Endothelial cell of umbilical vein (primary cell): ENCODE results near the gene VKORC1. TPM values are rescaled to one million over a fixed set of nuclear protein-coding genes. Genes with fewer than 3 reads are reported as not detected.

Experiments
- BruUV-seq: library from RNA; stranded (reverse); fragments of 400-500 nt; replicated peaks from 2 replicates; lab custom pipeline; 2021; lab: Mats Ljungman, UMichigan
- CTCF ChIA-PET: fragments of 300-600, 350-600 bp; sonication (Branson Sonifier 250); formaldehyde crosslinking; loops from one replicate; lab custom pipeline; 2021; ENCODE audit warnings: antibody characterized with exemption, inconsistent platforms; lab: Charles Lee
- POLR2A ChIA-PET: fragments of 300-600, 350-600 bp; sonication (Branson Sonifier 250); formaldehyde crosslinking; loops from one replicate; lab custom pipeline; 2021; ENCODE audit warnings: antibody characterized with exemption, inconsistent platforms; lab: Charles Lee
- DNase-seq: peaks from one replicate; pipeline ENCODE4 v3.0.0-alpha.2; 2011; ENCODE audit warnings: low read depth, low spot score
- FAIRE-seq: peaks from 2 replicates; lab custom pipeline; 2011; peaks lifted over from hg19 to GRCh38; lab: Jason Lieb, UNC
- H2AFZ ChIP-seq: 2 replicates; pipeline ENCODE4 v1.6.0; 2012; ENCODE audit warnings: low read depth, low read length, control low read depth, inconsistent platforms
- H3K27ac ChIP-seq: 2 replicates; pipeline ENCODE4 v1.5.1; 2011; ENCODE audit warnings: low read depth, mild to moderate bottlenecking, control low read depth, low read length, moderate library complexity; ENCODE audit not compliant: insufficient read depth
- H3K27me3 ChIP-seq, 2 experiments: 2 replicates each; pipeline versions ENCODE4 v1.6.0 to v1.6.1; 2011; ENCODE audit warnings: low read length in 2 of 2, mixed read lengths in 1 of 2; ENCODE audit not compliant: control insufficient read depth in 2 of 2, insufficient read depth in 2 of 2
- H3K36me3 ChIP-seq, 2 experiments: 2 replicates in 1 of 2; 3 replicates in 1 of 2; pipeline ENCODE4 v1.5.1; 2011; ENCODE audit warnings: low read length in 2 of 2, mild to moderate bottlenecking in 1 of 2, moderate library complexity in 1 of 2; ENCODE audit not compliant: control insufficient read depth in 2 of 2, insufficient read depth in 2 of 2; ENCODE audit errors: extremely low read depth in 1 of 2
- H3K4me1 ChIP-seq: 3 replicates; pipeline ENCODE4 v1.5.1; 2011; ENCODE audit warnings: mild to moderate bottlenecking, low read length; ENCODE audit not compliant: control insufficient read depth, insufficient read depth; ENCODE audit errors: extremely low read depth
- H3K4me2 ChIP-seq: 2 replicates; pipeline ENCODE4 v1.6.1; 2011; ENCODE audit warnings: low read length, control low read depth, mixed read lengths; ENCODE audit not compliant: insufficient read depth
- H3K4me3 ChIP-seq, 3 experiments: fragments of 200-600 bp in 1 of 3; sonication (generic), shearing (Covaris generic) in 1 of 3; replicated peaks in 1 of 3; 2 replicates each; pipeline ENCODE4 v1.5.1; 2011 to 2016; ENCODE audit warnings: control low read depth in 3 of 3, low read length in 3 of 3, mild to moderate bottlenecking in 2 of 3, inconsistent platforms in 1 of 3, low read depth in 1 of 3, moderate library complexity in 1 of 3; ENCODE audit not compliant: insufficient read depth in 1 of 3
- H3K79me2 ChIP-seq: 2 replicates; pipeline ENCODE4 v1.6.0; 2012; ENCODE audit warnings: low read length, inconsistent platforms; ENCODE audit not compliant: control insufficient read depth, insufficient read depth
- H3K9ac ChIP-seq: replicated peaks from 2 replicates; pipeline ENCODE3; 2011; ENCODE audit warnings: low read length, control low read depth; ENCODE audit not compliant: insufficient read depth; ENCODE audit errors: extremely low read depth
- H3K9me1 ChIP-seq: replicated peaks from 3 replicates; pipeline ENCODE4 v1.6.0; 2011; ENCODE audit warnings: mild to moderate bottlenecking, low read length; ENCODE audit not compliant: control insufficient read depth, insufficient read depth; ENCODE audit errors: extremely low read depth
- H3K9me3 ChIP-seq: replicated peaks from 2 replicates; pipeline ENCODE4 v1.5.1; 2012; ENCODE audit warnings: low read length, inconsistent platforms; ENCODE audit not compliant: control insufficient read depth, insufficient read depth
- H4K20me1 ChIP-seq: replicated peaks from 2 replicates; pipeline ENCODE3; 2011; ENCODE audit warnings: mild to moderate bottlenecking, low read length; ENCODE audit not compliant: control insufficient read depth, insufficient read depth; ENCODE audit errors: extremely low read depth
- CTCF ChIP-seq, 2 donors: IDR thresholded peaks; 1 replicate in 1 of 2; 2 replicates in 1 of 2; pipeline ENCODE4 v1.5.1; 2011; ENCODE audit warnings: low read length in 2 of 2, mild to moderate bottlenecking in 2 of 2, moderate library complexity in 2 of 2, control low read depth in 1 of 2, inconsistent platforms in 1 of 2, low read depth in 1 of 2; ENCODE audit not compliant: insufficient read depth in 1 of 2; ENCODE audit errors: extremely low read depth in 1 of 2
- EZH2 ChIP-seq: IDR thresholded peaks from 2 replicates; pipeline ENCODE4 v1.6.1; 2012; ENCODE audit warnings: borderline replicate concordance, low read depth, mild to moderate bottlenecking, moderate library complexity, low read length, inconsistent platforms; ENCODE audit not compliant: severe bottlenecking
- FOS ChIP-seq: IDR thresholded peaks from 2 replicates; pipeline ENCODE4 v1.6.1; 2011; ENCODE audit warnings: mild to moderate bottlenecking, low read length, moderate library complexity, borderline replicate concordance; ENCODE audit not compliant: insufficient read depth
- GATA2 ChIP-seq: IDR thresholded peaks from 2 replicates; pipeline ENCODE4 v1.7.0; 2011; ENCODE audit warnings: low read depth, mild to moderate bottlenecking, moderate library complexity, mixed read lengths, low read length; ENCODE audit not compliant: insufficient read length, insufficient read depth
- JUN ChIP-seq: IDR thresholded peaks from 2 replicates; pipeline ENCODE4 v1.6.1; 2011; ENCODE audit warnings: borderline replicate concordance, low read depth; ENCODE audit not compliant: insufficient read length, insufficient read depth
- MAX ChIP-seq: IDR thresholded peaks from 2 replicates; pipeline ENCODE4 v1.6.1; 2011; ENCODE audit not compliant: insufficient read depth, insufficient read length
- POLR2A ChIP-seq: IDR thresholded peaks from 2 replicates; pipeline ENCODE4 v1.6.1; 2012; ENCODE audit warnings: low read depth, mild to moderate bottlenecking, control low read depth, low read length
- POLR2AphosphoS5 ChIP-seq: IDR thresholded peaks from 2 replicates; pipeline ENCODE4 v1.6.1; 2012; ENCODE audit warnings: low read depth, mild to moderate bottlenecking, control low read depth, low read length, moderate library complexity; ENCODE audit not compliant: insufficient read depth
- dilution Hi-C: fragments of 300-500 bp; cut with MboI; formaldehyde crosslinking; loops from one replicate; pipeline ENCODE4 v1.15.0; 2019; ENCODE audit warnings: low sequenced_read_pairs; ENCODE audit not compliant: extremely low pct_ligation_motif_present
- intact Hi-C: fragments of 100-400 bp; cut with micrococcal nuclease; formaldehyde crosslinking; loops from one replicate; pipeline ENCODE4 v1.10.0; 2022
- polyA plus RNA-seq, 4 experiments: library from polyadenylated mRNA; depleted of rRNA in 3 of 4; stranded (reverse) in 3 of 4; unstranded in 1 of 4; fragments of >200 nt; gene quantifications; 2 replicates each; pipeline versions ENCODE4 v1.2.1 to v1.2.3, GENCODE V29; 2011 to 2012; ENCODE audit warnings: missing spikeins in 1 of 4
- total RNA-seq: library from RNA; stranded (reverse); gene quantifications from 2 replicates; pipeline ENCODE4 v1.2.3, GENCODE V29; 2021

VKORC1 gene
- total and polyA plus RNA-seq, 2 donors (not counting 3 experiments of a cell fraction or from before 2014, with no cell fraction given): 93.5 to 586 TPM

GRCh38 chr16:31134091-31134571, 39.5 kb upstream of the VKORC1 start:
- POLR2A ChIA-PET: no interaction called here
- Histone ChIP-seq H3K9ac (no peak overlapping the region), H3K27me3 (no peaks in the 10 kb centered on the region), H3K9me1 (no peaks in the 10 kb centered on the region), H4K20me1 (no peaks in the 10 kb centered on the region), H3K27ac (no peak overlapping the region), H3K4me3 (no peak overlapping the region), H3K36me3 (peaks cover 0 to 8% of the 10 kb centered on the region in 2 experiments), H3K79me2 (no peaks in the 10 kb centered on the region), H3K4me2 (no peak overlapping the region), H3K9me3 (no peaks in the 10 kb centered on the region), H3K4me1 (peaks cover 4% of the 10 kb centered on the region), H2AFZ (no peak overlapping the region)
- no TSS peak for BruUV-seq
- FAIRE-seq: no peak
- CTCF ChIA-PET: interaction anchor here (1.9 kb wide), 1 partner anchor 16 kb away, joined by 7 read pairs; the partner anchor contains the start of gene KAT8
- TF ChIP-seq EZH2: no peak
- TF ChIP-seq MAX: no peak
- dilution Hi-C loops (no loop called here), intact Hi-C loops (no loop called here)
- DNase-seq: no peak

GRCh38 chr16:31133046-31133501, 38.5 kb upstream of the VKORC1 start:
- intact Hi-C loops (no loop called here), dilution Hi-C loops (no loop called here)
- H3K9me1 ChIP-seq: no peaks in the 10 kb centered on the region
- H3K4me3 ChIP-seq: no peak overlapping the region
- no peaks in the 10 kb centered on the region for H3K9me3 ChIP-seq
- TF ChIP-seq JUN (no peak), FOS (no peak), MAX (no peak), POLR2AphosphoS5 (no peak), POLR2A (no peak), CTCF (IDR thresholded peaks at IDR 0.05; ENCODE audit: extremely low read depth in 1 of 2, insufficient read depth in 1 of 2, low read depth in 1 of 2, low read length in 2 of 2) (no peak), GATA2 (no peak)
- H3K4me1 ChIP-seq: no peaks in the 10 kb centered on the region
- no peak overlapping the region for H2AFZ ChIP-seq
- CTCF ChIA-PET: interaction anchor here (2.4 kb wide), 1 partner anchor 9 kb away, joined by 8 read pairs; no protein-coding TSS in a partner anchor
- DNase-seq (no peak), FAIRE-seq (no peak)
- no TSS peak for BruUV-seq
- peaks cover 0 to 9% of the 10 kb centered on the region in 2 experiments for H3K36me3 ChIP-seq
- no peak overlapping the region for H3K9ac ChIP-seq
- no peaks in the 10 kb centered on the region for H3K79me2 ChIP-seq
- H3K4me2 ChIP-seq: no peak overlapping the region
- H4K20me1 ChIP-seq: no peaks in the 10 kb centered on the region
- H3K27me3 ChIP-seq: no peaks in the 10 kb centered on the region
- no peak overlapping the region for H3K27ac ChIP-seq
- POLR2A ChIA-PET: no interaction called here
